Retina (tissue), 1 donor: ENCODE results near the gene PDIA5.
A peak's percentile ranks its signal among the peaks of the same experiment; 100 is the strongest.

Source experiments
- DNase-seq: peaks from one replicate; pipeline ENCODE4 v3.0.0-alpha.2; 2016

The PDIA5 gene

GRCh38 chr3:123188058-123188457 lies 121.2 kb downstream of the PDIA5 start:
- DNase-seq: no peak

DNA sequence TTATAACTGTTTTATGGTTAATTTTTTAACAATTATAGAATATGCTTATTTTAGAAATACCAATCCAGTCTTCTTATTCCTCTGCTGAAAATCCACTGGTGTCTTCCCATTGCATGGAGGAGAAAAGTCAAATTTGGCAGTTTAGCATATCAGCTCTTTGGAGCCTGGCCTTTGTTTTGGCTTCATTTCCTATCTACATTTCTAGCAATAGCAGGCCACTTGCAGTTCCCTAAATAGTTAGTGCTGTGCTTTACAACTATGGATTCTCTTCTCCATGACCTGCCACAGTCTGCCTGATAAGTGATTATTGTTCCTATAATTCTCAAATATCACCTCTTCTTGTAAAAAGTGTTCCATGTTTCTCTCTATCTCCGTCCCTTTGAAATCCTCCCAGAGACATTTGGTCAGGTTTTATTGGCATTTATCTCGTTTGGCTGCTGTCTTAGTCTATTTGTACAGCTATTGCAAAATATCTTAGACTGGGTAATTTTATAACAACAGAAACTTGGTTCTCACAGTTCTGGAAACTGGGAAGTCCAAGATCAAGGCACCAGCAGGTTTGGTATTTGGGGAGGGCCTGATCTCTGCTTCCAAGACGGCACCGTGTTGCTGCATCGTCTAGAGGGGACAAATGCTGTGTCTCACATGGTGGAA lies 126.8 kb downstream of the PDIA5 start:
- DNase-seq: no peak

DNA sequence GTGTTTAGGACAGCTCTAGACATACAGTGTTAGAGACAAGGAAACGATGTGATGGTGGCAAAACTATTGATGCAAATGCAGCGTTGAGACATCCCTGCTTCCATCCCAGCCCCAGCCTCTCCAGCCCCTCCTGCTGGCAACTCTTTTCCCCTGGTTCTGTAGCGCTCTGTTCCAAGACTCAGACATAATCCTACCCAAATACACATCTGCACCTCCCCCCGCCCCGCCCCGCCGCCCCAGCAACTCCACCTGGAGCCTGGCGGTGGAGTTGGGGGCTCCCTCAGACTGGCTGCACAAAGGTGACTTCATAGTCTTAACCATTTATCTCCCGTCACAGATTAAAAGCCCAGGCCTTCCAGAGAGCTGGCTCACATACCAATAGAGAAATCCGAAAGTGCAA lies 127.7 kb downstream of the PDIA5 start:
- peak; percentile 40 for DNase-seq

DNA sequence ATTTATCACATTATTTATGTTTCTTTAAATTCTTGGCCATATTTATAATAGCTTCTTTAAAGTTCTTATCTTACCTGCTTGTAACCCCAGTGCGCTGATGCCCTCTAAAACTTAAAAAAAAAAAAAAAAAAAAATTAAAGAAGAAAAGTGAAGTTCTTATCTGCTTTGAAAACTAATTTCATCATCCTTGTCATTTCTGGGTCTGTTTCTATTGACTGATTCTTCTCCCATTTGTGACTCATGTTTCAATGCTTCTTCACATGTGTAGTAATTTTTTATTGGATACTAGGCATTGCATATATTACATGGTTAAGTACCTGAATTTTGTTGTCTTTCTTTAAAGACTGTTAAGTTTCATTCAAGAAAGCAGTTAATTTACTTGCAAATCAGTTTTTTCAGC lies 131.5 kb downstream of the PDIA5 start:
- DNase-seq: no peak

GRCh38 chr3:123201223-123201556 lies 134.4 kb downstream of the PDIA5 start:
- no peak for DNase-seq

DNA sequence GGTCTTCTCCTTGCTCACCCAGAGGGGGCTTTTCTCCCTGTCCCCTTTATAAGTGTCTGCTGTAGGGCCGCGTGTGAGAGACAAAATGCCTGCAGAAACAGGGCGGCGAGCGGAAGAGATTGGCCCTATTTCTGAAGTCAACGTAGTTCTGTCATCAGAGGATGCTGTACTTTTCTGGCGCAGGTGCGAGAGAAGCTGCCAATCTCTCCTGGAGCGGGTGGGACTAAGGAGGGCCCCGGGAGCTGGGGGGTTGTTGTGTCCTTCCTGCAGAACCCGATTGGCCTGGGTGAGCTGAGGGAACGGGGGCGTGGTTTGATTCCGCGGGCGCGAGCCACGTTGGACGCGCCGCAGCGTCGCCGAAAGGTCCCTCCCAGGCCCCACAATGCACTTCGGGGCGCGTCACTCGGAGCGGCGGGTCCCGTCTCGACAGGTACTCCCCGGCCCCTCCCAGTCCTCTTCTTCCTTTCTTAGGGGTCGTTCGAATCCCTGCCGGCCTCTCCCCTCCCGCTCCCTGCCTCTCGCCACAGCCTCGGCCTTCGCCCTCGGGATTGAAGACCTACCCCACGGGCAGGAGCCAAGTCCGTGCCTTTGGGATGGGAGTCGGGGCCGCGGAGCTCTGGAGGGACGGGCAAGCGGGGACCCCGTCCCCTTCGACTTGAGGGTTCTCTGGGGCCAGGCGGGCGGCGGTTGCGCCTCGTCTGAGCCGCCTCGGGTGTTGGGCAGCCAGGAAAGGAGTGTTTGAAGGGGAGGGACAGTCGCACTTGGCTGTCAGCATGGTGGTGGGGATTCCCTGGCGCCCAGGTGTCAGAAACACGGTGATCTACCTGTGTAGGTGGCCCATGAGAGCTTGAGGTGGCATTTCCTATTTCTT lies 135.0 kb downstream of the PDIA5 start, which contains the start of gene SEC22A:
TSS of gene SEC22A (plus strand) at position 387 of the 871 bp plus-strand sequence. CDS start 7,275 bp downstream, outside the sequence.
- DNase-seq: peak; percentile 97

DNA sequence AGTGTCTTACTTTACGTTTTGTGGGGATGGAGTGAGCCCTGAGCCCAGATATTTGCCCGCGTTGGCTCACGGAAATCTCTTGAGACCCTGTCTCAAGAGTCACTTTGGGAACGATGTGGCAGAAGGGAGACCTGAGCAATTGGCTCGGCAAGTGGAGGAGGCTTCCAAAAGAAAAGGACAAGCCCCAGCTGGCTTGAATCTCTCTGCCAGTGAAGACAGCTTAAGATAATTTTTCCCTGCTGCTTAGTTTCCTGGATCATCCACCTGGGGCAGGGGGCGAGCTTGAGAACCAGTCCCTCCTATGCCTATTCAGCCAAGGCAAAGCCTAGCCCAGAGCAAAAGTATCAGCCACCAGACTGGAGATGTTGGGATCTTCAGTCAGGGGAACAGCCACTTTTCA lies 135.6 kb downstream of the PDIA5 start:
- no peak for DNase-seq
